Calu3 (cell line): ENCODE data around the gene MTFMT. TPM values are rescaled to one million over a fixed set of nuclear protein-coding genes. Genes with fewer than 3 reads are reported as not detected.

Experiments
- BruUV-seq: library from RNA; stranded (reverse); fragments of 400-500 nt; replicated peaks from 2 replicates; lab custom pipeline; 2021; lab: Mats Ljungman, UMichigan
- CTCF ChIA-PET: fragments of 300-600 bp; sonication (Branson Sonifier 250); formaldehyde crosslinking; loops from one replicate; lab custom pipeline; 2022; ENCODE audit warnings: antibody characterized with exemption; lab: Charles Lee
- DNase-seq: peaks from one replicate; pipeline ENCODE4 v3.0.0; 2022
- H3K27ac Mint-ChIP-seq: one replicate; pipeline ENCODE4 v1.8.0; 2022; ENCODE audit warnings: mixed read lengths; ENCODE audit not compliant: unreplicated experiment
- H3K27me3 Mint-ChIP-seq: one replicate; pipeline ENCODE4 v1.8.0; 2022; ENCODE audit warnings: mixed read lengths; ENCODE audit not compliant: unreplicated experiment
- H3K36me3 Mint-ChIP-seq: one replicate; pipeline ENCODE4 v1.8.0; 2022; ENCODE audit warnings: mild to moderate bottlenecking, moderate library complexity, mixed read lengths; ENCODE audit not compliant: insufficient read depth, unreplicated experiment
- H3K4me1 Mint-ChIP-seq: one replicate; pipeline ENCODE4 v1.8.0; 2022; ENCODE audit warnings: mild to moderate bottlenecking, low read depth, mixed read lengths; ENCODE audit not compliant: unreplicated experiment
- H3K4me3 Mint-ChIP-seq: one replicate; pipeline ENCODE4 v1.8.0; 2022; ENCODE audit warnings: mild to moderate bottlenecking, low read depth, moderate library complexity, mixed read lengths; ENCODE audit not compliant: unreplicated experiment
- H3K9me3 Mint-ChIP-seq: one replicate; pipeline ENCODE4 v1.8.0; 2022; ENCODE audit warnings: low read depth, mixed read lengths; ENCODE audit not compliant: unreplicated experiment
- intact Hi-C: fragments of 100-400 bp; cut with micrococcal nuclease; formaldehyde crosslinking; loops from one replicate; pipeline ENCODE4 v1.10.0; 2022; ENCODE audit not compliant: unreplicated experiment
- total RNA-seq: library from RNA; stranded (reverse); gene quantifications from 2 replicates; pipeline ENCODE4 v1.2.3, GENCODE V29; 2022
- TF ChIP-seq, protein P1 (sequence below): fragments of 200-600 bp; IDR thresholded peaks from one replicate; pipeline ENCODE4 v1.8.0; 2022; ENCODE audit warnings: antibody characterized with exemption; ENCODE audit not compliant: unreplicated experiment

The MTFMT gene
- total RNA-seq, 1 experiment from 2014 or later, result 18.9 TPM

DNA sequence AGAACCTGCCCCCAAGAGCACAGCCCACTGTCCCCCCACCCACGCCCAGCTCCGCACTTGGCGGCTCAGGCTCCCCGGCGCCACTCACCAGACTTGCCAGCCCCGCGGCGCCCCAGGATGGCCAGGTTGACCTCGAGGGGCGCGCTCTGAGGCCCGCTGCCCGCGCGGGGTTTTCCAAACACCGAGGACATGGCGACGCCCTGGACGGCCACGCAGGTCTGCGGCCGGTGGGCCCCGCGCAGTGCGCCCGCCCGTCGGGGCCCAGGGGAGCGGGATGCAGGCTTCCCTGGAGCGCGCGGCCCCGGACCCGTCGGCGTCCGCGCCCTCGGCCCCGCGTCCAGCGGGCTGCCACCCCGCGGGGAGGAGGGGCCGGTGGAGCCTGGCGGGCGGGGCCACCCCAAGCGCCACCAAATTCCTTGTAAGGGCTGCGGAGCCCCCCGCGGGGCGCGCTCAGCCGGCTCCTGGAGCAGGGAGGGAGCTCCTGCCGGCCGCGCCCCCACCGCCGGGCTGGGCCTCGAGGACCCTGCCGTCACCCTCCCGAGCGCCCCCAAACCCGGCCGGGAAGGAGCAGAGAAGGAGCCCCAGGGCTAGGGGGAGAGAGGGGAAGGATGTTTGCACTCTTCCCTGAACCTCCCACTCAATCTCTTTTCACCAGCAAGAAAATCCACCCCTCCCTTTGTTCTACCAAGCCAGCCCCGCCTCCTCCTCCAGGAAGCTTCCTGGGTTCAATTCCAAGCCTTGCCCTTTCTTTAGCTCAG is 38.4 kb upstream of the MTFMT start, which contains the start of gene RASL12:
TSS of gene RASL12 (minus strand) at position 347 of the 758 bp plus-strand sequence. CDS start at position 191, 156 bp downstream.
- intact Hi-C loops, result no loop called here
- TF ChIP-seq, protein P1, sequence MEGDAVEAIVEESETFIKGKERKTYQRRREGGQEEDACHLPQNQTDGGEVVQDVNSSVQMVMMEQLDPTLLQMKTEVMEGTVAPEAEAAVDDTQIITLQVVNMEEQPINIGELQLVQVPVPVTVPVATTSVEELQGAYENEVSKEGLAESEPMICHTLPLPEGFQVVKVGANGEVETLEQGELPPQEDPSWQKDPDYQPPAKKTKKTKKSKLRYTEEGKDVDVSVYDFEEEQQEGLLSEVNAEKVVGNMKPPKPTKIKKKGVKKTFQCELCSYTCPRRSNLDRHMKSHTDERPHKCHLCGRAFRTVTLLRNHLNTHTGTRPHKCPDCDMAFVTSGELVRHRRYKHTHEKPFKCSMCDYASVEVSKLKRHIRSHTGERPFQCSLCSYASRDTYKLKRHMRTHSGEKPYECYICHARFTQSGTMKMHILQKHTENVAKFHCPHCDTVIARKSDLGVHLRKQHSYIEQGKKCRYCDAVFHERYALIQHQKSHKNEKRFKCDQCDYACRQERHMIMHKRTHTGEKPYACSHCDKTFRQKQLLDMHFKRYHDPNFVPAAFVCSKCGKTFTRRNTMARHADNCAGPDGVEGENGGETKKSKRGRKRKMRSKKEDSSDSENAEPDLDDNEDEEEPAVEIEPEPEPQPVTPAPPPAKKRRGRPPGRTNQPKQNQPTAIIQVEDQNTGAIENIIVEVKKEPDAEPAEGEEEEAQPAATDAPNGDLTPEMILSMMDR, result no peak
- CTCF ChIA-PET, result interaction anchor here (0.6 to 1.4 kb wide), 2 partner anchors 13 to 46 kb away, joined by 3 to 5 read pairs; no protein-coding TSS in a partner anchor
- Mint-ChIP-seq H3K27ac (no peak within 1 kb of the TSS), H3K4me3 (peak within 1 kb of the TSS; percentile 55), H3K36me3 (peaks cover 5% of the 10 kb centered on the region), H3K27me3 (peaks cover 41% of the 10 kb centered on the region), H3K9me3 (no peaks in the 10 kb centered on the region), H3K4me1 (peaks cover 17% of the 10 kb centered on the region)
- no peak for DNase-seq
- BruUV-seq, result no TSS peak

DNA sequence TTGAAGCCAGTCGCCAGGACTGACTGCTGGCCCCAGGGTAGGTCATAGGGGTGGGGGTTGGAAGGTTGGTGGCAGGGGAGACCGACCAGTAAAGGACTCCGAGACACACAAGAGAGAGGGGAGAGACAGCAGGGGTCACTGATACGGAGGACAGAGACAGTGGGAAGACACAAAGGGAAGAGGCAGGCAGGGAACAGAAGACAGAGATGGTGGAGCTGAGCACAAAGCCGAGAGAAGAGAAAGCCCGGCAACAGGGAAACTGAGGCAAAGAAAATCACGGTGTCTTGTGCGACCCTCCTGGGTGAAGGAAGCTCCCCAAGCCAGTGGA is 37.8 kb upstream of the MTFMT start:
- peaks cover 23% of the 10 kb centered on the region for H3K4me1 Mint-ChIP-seq
- BruUV-seq, result no TSS peak
- no peak overlapping the region for H3K27ac Mint-ChIP-seq
- peaks cover 41% of the 10 kb centered on the region for H3K27me3 Mint-ChIP-seq
- TF ChIP-seq, protein P1, result no peak
- intact Hi-C loops, result no loop called here
- H3K9me3 Mint-ChIP-seq, result no peaks in the 10 kb centered on the region
- peak overlapping the region; percentile 55 for H3K4me3 Mint-ChIP-seq
- H3K36me3 Mint-ChIP-seq, result peaks cover 5% of the 10 kb centered on the region
- DNase-seq, result no peak
- CTCF ChIA-PET, result interaction anchor here (0.6 to 1.4 kb wide), 2 partner anchors 13 to 46 kb away, joined by 3 to 5 read pairs; no protein-coding TSS in a partner anchor

GRCh38 chr15:65066635-65067316 is 37.3 kb upstream of the MTFMT start:
- H3K4me3 Mint-ChIP-seq, result peak overlapping the region; percentile 55
- CTCF ChIA-PET, result interaction anchor here (0.6 kb wide), 1 partner anchor 1472 kb away, joined by 5 read pairs; no protein-coding TSS in a partner anchor
- no peak overlapping the region for H3K27ac Mint-ChIP-seq
- peaks cover 25% of the 10 kb centered on the region for H3K4me1 Mint-ChIP-seq
- BruUV-seq, result no TSS peak
- H3K27me3 Mint-ChIP-seq, result peaks cover 41% of the 10 kb centered on the region
- H3K9me3 Mint-ChIP-seq, result no peaks in the 10 kb centered on the region
- intact Hi-C loops, result no loop called here
- H3K36me3 Mint-ChIP-seq, result peaks cover 5% of the 10 kb centered on the region
- no peak for DNase-seq
- TF ChIP-seq, protein P1, result no peak

DNA sequence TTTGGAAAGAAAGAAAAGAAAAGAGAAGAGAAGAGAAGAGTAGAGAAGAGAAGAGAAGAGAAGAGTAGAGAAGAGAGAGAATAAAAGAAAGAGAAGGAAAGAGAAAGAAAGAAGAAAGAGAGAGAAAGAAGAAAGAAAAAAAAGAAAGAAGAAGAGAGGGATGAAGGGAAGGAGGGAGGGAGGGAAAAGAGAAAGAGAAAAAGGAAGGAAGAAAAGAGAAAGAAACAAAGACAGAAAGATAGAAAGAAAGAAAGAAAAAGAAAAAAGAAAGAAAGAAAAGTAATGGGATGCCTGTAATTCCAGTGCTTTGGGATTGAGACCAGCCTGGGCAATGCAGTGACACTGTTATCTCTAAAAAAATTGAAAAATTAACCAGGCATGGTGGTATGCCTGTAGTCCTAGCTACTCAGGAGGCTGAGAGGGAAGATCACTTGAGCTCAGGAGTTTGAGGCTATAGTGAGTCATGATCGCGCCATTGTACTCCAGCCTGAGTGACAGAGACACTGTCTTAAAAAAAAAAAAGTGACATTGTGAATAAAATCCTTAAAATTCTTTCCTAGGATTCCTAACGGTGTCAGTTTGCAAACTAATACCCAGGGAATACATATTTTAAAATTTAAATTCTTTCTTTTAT is 36.7 kb upstream of the MTFMT start:
- intact Hi-C loops, result no loop called here
- CTCF ChIA-PET, result no interaction called here
- Mint-ChIP-seq H3K27me3 (peaks cover 41% of the 10 kb centered on the region), H3K9me3 (no peaks in the 10 kb centered on the region), H3K36me3 (peaks cover 5% of the 10 kb centered on the region), H3K27ac (no peak overlapping the region), H3K4me3 (no peak overlapping the region), H3K4me1 (peaks cover 25% of the 10 kb centered on the region)
- TF ChIP-seq, protein P1, result no peak
- BruUV-seq, result no TSS peak
- DNase-seq, result no peak
